C4-2B (cell line): ENCODE measurements around the gene TMOD1.

Experiments
- ZFX ChIP-seq: fragments of 450-650 bp; IDR thresholded peaks from 2 replicates; pipeline ENCODE4 v1.6.1; 2017
- TF ChIP-seq, protein P1 (sequence below): fragments of 450-650 bp; conservative IDR thresholded peaks from 2 replicates; pipeline ENCODE4 v1.5.1; 2017; ENCODE audit warnings: mild to moderate bottlenecking

DNA sequence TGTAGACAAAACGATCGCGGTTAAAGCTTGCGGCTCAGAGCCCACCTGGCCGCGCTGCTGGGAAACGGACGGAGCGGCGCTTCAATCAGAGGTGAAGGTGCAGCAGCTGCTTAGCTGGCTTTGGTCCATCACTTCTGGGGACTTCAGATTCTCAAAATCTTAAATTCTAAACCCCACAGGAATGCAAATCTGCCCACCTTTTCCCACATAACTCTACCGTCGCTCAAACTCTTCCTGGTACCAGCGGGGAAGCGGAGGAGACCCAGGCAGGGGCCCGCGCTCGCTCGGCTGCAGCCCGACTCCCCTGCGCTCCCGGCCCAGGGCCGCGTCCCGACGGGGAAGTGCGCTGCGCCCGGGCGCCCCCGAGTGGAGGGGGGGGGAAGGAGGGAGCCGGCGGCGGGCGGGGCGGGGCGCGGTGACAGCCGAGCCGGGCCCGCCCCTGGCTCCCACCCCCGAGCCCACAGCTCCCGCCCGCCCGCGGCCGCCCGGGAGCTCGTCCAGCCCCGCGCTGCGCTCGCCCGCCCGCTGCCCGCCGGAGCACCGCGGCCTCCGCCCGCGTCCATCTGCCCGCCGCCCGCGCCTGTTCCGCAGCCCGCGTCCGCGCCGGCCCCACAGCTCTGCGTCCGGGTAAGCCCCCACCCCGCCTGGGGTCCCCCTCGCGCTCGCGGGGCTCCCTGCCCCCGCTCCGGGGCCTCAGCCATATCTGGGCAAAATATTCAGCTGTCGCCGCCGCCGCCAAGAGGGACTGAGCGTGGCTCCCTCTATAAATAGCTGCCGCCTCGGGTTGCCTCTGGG, at the start of gene TMOD1:
- TF ChIP-seq, protein P1, sequence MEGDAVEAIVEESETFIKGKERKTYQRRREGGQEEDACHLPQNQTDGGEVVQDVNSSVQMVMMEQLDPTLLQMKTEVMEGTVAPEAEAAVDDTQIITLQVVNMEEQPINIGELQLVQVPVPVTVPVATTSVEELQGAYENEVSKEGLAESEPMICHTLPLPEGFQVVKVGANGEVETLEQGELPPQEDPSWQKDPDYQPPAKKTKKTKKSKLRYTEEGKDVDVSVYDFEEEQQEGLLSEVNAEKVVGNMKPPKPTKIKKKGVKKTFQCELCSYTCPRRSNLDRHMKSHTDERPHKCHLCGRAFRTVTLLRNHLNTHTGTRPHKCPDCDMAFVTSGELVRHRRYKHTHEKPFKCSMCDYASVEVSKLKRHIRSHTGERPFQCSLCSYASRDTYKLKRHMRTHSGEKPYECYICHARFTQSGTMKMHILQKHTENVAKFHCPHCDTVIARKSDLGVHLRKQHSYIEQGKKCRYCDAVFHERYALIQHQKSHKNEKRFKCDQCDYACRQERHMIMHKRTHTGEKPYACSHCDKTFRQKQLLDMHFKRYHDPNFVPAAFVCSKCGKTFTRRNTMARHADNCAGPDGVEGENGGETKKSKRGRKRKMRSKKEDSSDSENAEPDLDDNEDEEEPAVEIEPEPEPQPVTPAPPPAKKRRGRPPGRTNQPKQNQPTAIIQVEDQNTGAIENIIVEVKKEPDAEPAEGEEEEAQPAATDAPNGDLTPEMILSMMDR = peak; percentile 73
- TF ChIP-seq ZFX = no peak
